A549 (cell line): Measurements from ENCODE around the gene TPSAB1.
"Not testable (repeated sequence)": the region's sequence is repeated elsewhere in the genome, so short reads cannot be mapped to it uniquely, and the experiment has no call there.

ENCODE experiments used
- CEBPB ChIP-seq, 2 experiments: fragments of >200 bp in 1 of 2; sonication (Bioruptor Twin) in 1 of 2; formaldehyde crosslinking in 1 of 2; IDR thresholded peaks; 2 replicates each; pipeline ENCODE4 v1.6.1; 2012 to 2016
- CTCF ChIP-seq: fragments of >200 bp; sonication (Bioruptor Twin); formaldehyde crosslinking; IDR thresholded peaks from 3 replicates; pipeline ENCODE4 v1.5.1; 2016
- ELK1 ChIP-seq: fragments of 150-350 bp; IDR thresholded peaks from 2 replicates; pipeline ENCODE4 v1.6.1; 2014; ENCODE audit warnings: low read depth, mild to moderate bottlenecking, low read length
- HOXA7 ChIP-seq: fragments of 250-450 bp; sonication (Bioruptor Pico); IDR thresholded peaks from 2 replicates; pipeline ENCODE4 v1.5.0; 2020; ENCODE audit warnings: mild to moderate bottlenecking, moderate library complexity
- JUN ChIP-seq, 2 experiments: fragments of >200 bp; sonication (Bioruptor Twin); formaldehyde crosslinking; IDR thresholded peaks; 2 replicates in 1 of 2; 3 replicates in 1 of 2; pipeline ENCODE4 v1.6.1; 2016 to 2017
- MYC ChIP-seq: IDR thresholded peaks from 2 replicates; pipeline ENCODE4 v1.6.1; 2012; ENCODE audit warnings: mild to moderate bottlenecking, inconsistent platforms, low read length, improper control_type of control experiment, borderline replicate concordance
- PBX3 ChIP-seq: IDR thresholded peaks from 2 replicates; pipeline ENCODE4 v1.6.1; 2012
- POLR2AphosphoS2 ChIP-seq: conservative IDR thresholded peaks from 2 replicates; pipeline ENCODE4 v1.6.1; 2012; ENCODE audit warnings: low read length, improper control_type of control experiment, inconsistent platforms
- REST ChIP-seq: fragments of 200-600 bp; sonication (generic); IDR thresholded peaks from 2 replicates; pipeline ENCODE4 v1.6.1; 2016; ENCODE audit warnings: antibody characterized with exemption, mild to moderate bottlenecking, moderate library complexity
- RNF2 ChIP-seq: fragments of 200-600 bp; sonication (generic); IDR thresholded peaks from 2 replicates; pipeline ENCODE4 v1.6.1; 2016; ENCODE audit warnings: low read depth, mild to moderate bottlenecking, antibody characterized with exemption, moderate library complexity, borderline replicate concordance
- SREBF2 ChIP-seq: fragments of 450-650 bp; IDR thresholded peaks from 2 replicates; pipeline ENCODE4 v1.6.1; 2014; ENCODE audit warnings: mild to moderate bottlenecking, moderate library complexity
- TF ChIP-seq, protein P1 (sequence below): fragments of >200 bp; sonication (Bioruptor Twin); formaldehyde crosslinking; IDR thresholded peaks from 3 replicates; pipeline ENCODE4 v1.6.1; 2016

- not testable (repeated sequence) for TF ChIP-seq CTCF; PBX3; REST; SREBF2; CEBPB (IDR thresholded peaks at IDR 0.05); JUN (IDR thresholded peaks at IDR 0.05); POLR2AphosphoS2; RNF2; ELK1; MYC; HOXA7
- TF ChIP-seq, protein P1, sequence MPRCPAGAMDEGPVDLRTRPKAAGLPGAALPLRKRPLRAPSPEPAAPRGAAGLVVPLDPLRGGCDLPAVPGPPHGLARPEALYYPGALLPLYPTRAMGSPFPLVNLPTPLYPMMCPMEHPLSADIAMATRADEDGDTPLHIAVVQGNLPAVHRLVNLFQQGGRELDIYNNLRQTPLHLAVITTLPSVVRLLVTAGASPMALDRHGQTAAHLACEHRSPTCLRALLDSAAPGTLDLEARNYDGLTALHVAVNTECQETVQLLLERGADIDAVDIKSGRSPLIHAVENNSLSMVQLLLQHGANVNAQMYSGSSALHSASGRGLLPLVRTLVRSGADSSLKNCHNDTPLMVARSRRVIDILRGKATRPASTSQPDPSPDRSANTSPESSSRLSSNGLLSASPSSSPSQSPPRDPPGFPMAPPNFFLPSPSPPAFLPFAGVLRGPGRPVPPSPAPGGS = not testable (repeated sequence)
Observed at GRCh38 chr16:1269418-1269817, 28.9 kb downstream of the TPSAB1 start.
